Activated naive CD4-positive, alpha-beta T cell treated with Interleukin-2 at 50 U/mL for 16 hours (primary cell): ENCODE measurements around the gene DRC7.
"Not testable (repeated sequence)": the region's sequence is repeated elsewhere in the genome, so short reads cannot be mapped to it uniquely, and the experiment has no call there.

Experiments
- DNase-seq: peaks from one replicate; pipeline ENCODE4 v3.0.0-alpha.2; 2020

Gene DRC7

GRCh38 chr16:57695680-57696069, 1.1 kb downstream of the DRC7 start:
- DNase-seq: no peak

GRCh38 chr16:57696240-57696639, 1.6 kb downstream of the DRC7 start:
- no peak for DNase-seq

GRCh38 chr16:57697896-57698537, 3.4 kb downstream of the DRC7 start:
- no peak for DNase-seq

GRCh38 chr16:57698812-57699405, 4.3 kb downstream of the DRC7 start:
- no peak for DNase-seq

GRCh38 chr16:57699481-57699880, 4.9 kb downstream of the DRC7 start:
- no peak for DNase-seq

- DNase-seq: no peak
Observed at GRCh38 chr16:57699899-57700298, 5.3 kb downstream of the DRC7 start.

GRCh38 chr16:57700781-57701551, 6.4 kb downstream of the DRC7 start:
- no peak for DNase-seq

GRCh38 chr16:57701759-57702371, 7.3 kb downstream of the DRC7 start:
- no peak for DNase-seq

GRCh38 chr16:57703416-57704010, 8.9 kb downstream of the DRC7 start:
- DNase-seq: no peak

GRCh38 chr16:57704011-57704904, 9.7 kb downstream of the DRC7 start:
- no peak for DNase-seq

GRCh38 chr16:57704905-57705852, 10.6 kb downstream of the DRC7 start:
- DNase-seq: no peak

- DNase-seq: no peak
Observed at GRCh38 chr16:57706717-57707116, 12.1 kb downstream of the DRC7 start.

GRCh38 chr16:57707331-57707730, 12.7 kb downstream of the DRC7 start:
- no peak for DNase-seq

GRCh38 chr16:57708168-57708567, 13.6 kb downstream of the DRC7 start:
- no peak for DNase-seq

GRCh38 chr16:57709663-57710062, 15.1 kb downstream of the DRC7 start:
- no peak for DNase-seq

- DNase-seq: no peak
Observed at GRCh38 chr16:57711346-57711745, 16.7 kb downstream of the DRC7 start.

- DNase-seq: no peak
Observed at GRCh38 chr16:57711993-57712392, 17.4 kb downstream of the DRC7 start.

- not testable (repeated sequence) for DNase-seq
Observed at GRCh38 chr16:57712569-57712968, 18.0 kb downstream of the DRC7 start.

GRCh38 chr16:57713596-57713995, 19.0 kb downstream of the DRC7 start:
- DNase-seq: no peak

- no peak for DNase-seq
Observed at GRCh38 chr16:57714047-57714446, 19.4 kb downstream of the DRC7 start.

GRCh38 chr16:57720142-57720575, 25.6 kb downstream of the DRC7 start:
- peak; percentile 55 for DNase-seq
